Subcutaneous abdominal adipose tissue (tissue), 5 donors: ENCODE measurements around the gene ABCD4.

Source experiments
- H3K27ac ChIP-seq: one replicate; pipeline ENCODE4 v1.7.0; 2013; ENCODE audit warnings: low read depth, mild to moderate bottlenecking, inconsistent platforms, low read length, moderate library complexity
- H3K27me3 ChIP-seq, 5 donors: one replicate each; pipeline ENCODE4 v1.7.0; 2013; ENCODE audit warnings: low read length in 5 of 5, inconsistent platforms in 1 of 5; ENCODE audit not compliant: control insufficient read depth in 5 of 5, insufficient read depth in 4 of 5
- H3K36me3 ChIP-seq, 5 donors: one replicate each; pipeline ENCODE4 v1.7.0; 2013; ENCODE audit warnings: low read length in 5 of 5; ENCODE audit not compliant: control insufficient read depth in 5 of 5, insufficient read depth in 5 of 5
- H3K4me1 ChIP-seq, 5 donors: one replicate each; pipeline ENCODE4 v1.7.0; 2013; ENCODE audit warnings: low read length in 5 of 5, mild to moderate bottlenecking in 3 of 5, moderate library complexity in 1 of 5; ENCODE audit not compliant: control insufficient read depth in 5 of 5, insufficient read depth in 5 of 5
- H3K4me3 ChIP-seq, 5 donors: one replicate each; pipeline ENCODE4 v1.7.0; 2013; ENCODE audit warnings: low read length in 5 of 5, low read depth in 1 of 5
- H3K9ac ChIP-seq, 5 donors: one replicate each; pipeline ENCODE4 v1.7.0; 2013; ENCODE audit warnings: low read length in 5 of 5, mild to moderate bottlenecking in 4 of 5, moderate library complexity in 3 of 5
- H3K9me3 ChIP-seq, 5 donors: one replicate each; pipeline ENCODE4 v1.7.0; 2013; ENCODE audit warnings: low read length in 5 of 5; ENCODE audit not compliant: control insufficient read depth in 5 of 5
- donor health status: healthy.
- donor health status: healthy.
- donor health status: healthy.
- donor health status: healthy.
- donor health status: healthy.

ABCD4 gene

DNA sequence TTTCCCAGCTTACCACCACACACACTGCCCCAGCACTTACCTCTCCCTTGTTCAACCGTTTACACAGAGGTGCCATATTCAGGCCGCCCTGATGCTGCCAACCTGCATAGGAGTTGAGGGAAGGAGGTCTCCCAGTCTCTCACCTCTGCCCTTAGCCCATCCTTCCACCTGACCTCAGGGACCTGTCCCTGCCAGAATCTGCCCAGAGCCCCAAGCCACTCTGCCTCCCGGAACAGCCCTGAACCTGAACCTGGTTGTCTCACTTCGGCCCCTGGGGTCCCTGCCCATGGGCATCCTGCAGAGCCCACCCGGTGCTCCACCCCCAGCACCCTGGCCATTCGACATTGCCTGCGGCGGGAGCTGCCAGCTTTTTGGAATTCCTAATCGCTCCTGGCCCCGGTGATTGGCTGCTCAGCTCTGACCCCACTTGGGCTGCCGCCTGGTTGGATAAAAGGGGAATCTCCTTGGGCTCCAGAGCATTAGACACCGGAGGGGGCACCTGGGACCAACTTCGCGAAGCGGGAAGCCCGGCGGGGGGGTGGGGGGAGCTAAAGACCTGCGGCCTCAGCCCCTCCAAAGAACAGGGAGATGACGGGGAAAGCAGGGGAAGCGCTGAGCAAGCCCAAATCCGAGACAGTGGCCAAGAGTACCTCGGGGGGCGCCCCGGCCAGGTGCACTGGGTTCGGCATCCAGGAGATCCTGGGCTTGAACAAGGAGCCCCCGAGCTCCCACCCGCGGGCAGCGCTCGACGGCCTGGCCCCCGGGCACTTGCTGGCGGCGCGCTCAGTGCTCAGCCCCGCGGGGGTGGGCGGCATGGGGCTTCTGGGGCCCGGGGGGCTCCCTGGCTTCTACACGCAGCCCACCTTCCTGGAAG is 63.5 kb downstream of the ABCD4 start, which contains the start of gene VSX2:
VSX2 (plus strand) TSS at position 476 of the 874 bp plus-strand sequence; CDS start at position 589, 113 bp downstream.
- H3K4me3 ChIP-seq: peak within 1 kb of the TSS in 4 of 5 donors; percentile 44 to 57 (median 52)

DNA sequence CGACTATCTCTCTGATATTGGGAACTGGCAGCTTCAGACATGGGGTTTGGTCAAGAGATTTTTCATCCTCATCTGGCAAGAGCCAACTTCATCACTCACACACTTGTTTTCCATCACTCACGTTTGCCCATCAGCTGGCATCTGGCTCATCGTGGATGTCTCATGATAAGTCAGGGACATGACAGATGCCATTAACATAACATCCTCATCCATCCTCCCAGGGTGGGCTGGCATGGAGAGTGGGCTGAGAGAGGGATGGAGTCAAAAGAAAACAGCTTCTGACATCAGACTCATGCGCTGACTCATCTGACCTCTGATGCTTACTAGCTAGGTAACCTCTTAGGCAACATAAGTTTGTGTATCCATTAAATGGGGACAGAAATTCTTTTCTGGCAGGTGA is 65.3 kb downstream of the ABCD4 start:
- peaks cover 0 to 2% (median 1%) of the 10 kb centered on the region in 5 donors for H3K9me3 ChIP-seq
- H3K4me1 ChIP-seq: peaks cover 0 to 30% (median 25%) of the 10 kb centered on the region in 5 donors
- no peaks in the 10 kb centered on the region for H3K36me3 ChIP-seq
- H3K27ac ChIP-seq: no peak overlapping the region
- no peak overlapping the region for H3K4me3 ChIP-seq
- H3K27me3 ChIP-seq: peaks cover 30 to 56% (median 50%) of the 10 kb centered on the region in 5 donors
- no peak overlapping the region for H3K9ac ChIP-seq

More for the DNA sequence above, 63.5 kb downstream of the ABCD4 start, which contains the start of gene VSX2:
- no peaks in the 10 kb centered on the region for H3K36me3 ChIP-seq
- H3K4me1 ChIP-seq: peaks cover 0 to 30% (median 25%) of the 10 kb centered on the region in 5 donors
- no peaks in the 10 kb centered on the region for H3K9me3 ChIP-seq
- no peak within 1 kb of the TSS for H3K27ac ChIP-seq
- H3K9ac ChIP-seq: peak within 1 kb of the TSS in 1 of 5 donors; percentile 39
- peaks cover 47 to 69% (median 62%) of the 10 kb centered on the region in 5 donors for H3K27me3 ChIP-seq
